Thyroid gland (tissue), 4 donors: Measurements from ENCODE around the gene ANTKMT.

ENCODE experiments used
- CTCF ChIP-seq, 6 experiments: fragments of 200-600 bp in 3 of 6; fragments of 450-650 bp in 3 of 6; sonication (generic) in 3 of 6; IDR thresholded peaks; one replicate each; pipeline ENCODE4 v1.5.1; 2016 to 2019; ENCODE audit warnings: antibody characterized with exemption in 6 of 6, mild to moderate bottlenecking in 2 of 6, inconsistent platforms in 1 of 6, moderate library complexity in 1 of 6
- POLR2A ChIP-seq, 2 donors: fragments of 450-650 bp; IDR thresholded peaks; one replicate each; pipeline ENCODE4 v1.6.1; 2017; ENCODE audit warnings: antibody characterized with exemption in 2 of 2, mild to moderate bottlenecking in 2 of 2, moderate library complexity in 1 of 2

- TF ChIP-seq CTCF (IDR thresholded peaks at IDR 0.05) (no peak), POLR2A (IDR thresholded peaks at IDR 0.05) (no peak)
Observed at GRCh38 chr16:741986-742629, 21.2 kb downstream of the ANTKMT start.
